NOMO-1 treated with DMSO at 0.1 percent for 48 hours (cell line): Measurements from ENCODE around the gene MORC1.
A peak's percentile ranks its signal among the peaks of the same experiment; 100 is the strongest.

Experiments used
- DNase-seq: peaks from one replicate; lab custom pipeline; 2025; ENCODE audit not compliant: unreplicated experiment; lab: John Stamatoyannopoulos, UW

MORC1 gene

GRCh38 chr3:108946292-108947285 lies 171.3 kb downstream of the MORC1 start:
- DNase-seq = peak; percentile 17

- DNase-seq = no peak
Observed at GRCh38 chr3:108940568-108941263, 177.2 kb downstream of the MORC1 start.

GRCh38 chr3:108940166-108940565 lies 177.8 kb downstream of the MORC1 start:
- no peak for DNase-seq

- no peak for DNase-seq
Observed at GRCh38 chr3:108936924-108937689, 180.8 kb downstream of the MORC1 start.

- no peak for DNase-seq
Observed at GRCh38 chr3:108931035-108931434, 186.9 kb downstream of the MORC1 start.

- no peak for DNase-seq
Observed at GRCh38 chr3:108918866-108919265, 199.1 kb downstream of the MORC1 start.

- DNase-seq = peak; percentile 38
Observed at GRCh38 chr3:108914774-108915641, 202.9 kb downstream of the MORC1 start.

GRCh38 chr3:108909799-108910198 lies 208.1 kb downstream of the MORC1 start:
- DNase-seq = no peak
